AG04449 (cell line): ENCODE results near the gene TMEM150A.

Experiments
- CTCF ChIA-PET: fragments of 350-600 bp; formaldehyde crosslinking; extraction: SDS; loops from one replicate; lab custom pipeline; 2021; ENCODE audit warnings: antibody characterized with exemption; lab: Yijun Ruan, JAX
- POLR2A ChIA-PET: fragments of 400-600, 350-600 bp; formaldehyde crosslinking; extraction: SDS; loops from one replicate; lab custom pipeline; 2020; ENCODE audit warnings: antibody characterized with exemption, inconsistent platforms; lab: Yijun Ruan, JAX
- DNase-seq: peaks from one replicate; pipeline ENCODE4 v3.0.0-alpha.2; 2010; ENCODE audit warnings: low read depth, low spot score
- H3K4me3 ChIP-seq: 2 replicates; pipeline ENCODE4 v1.5.1; 2011; ENCODE audit warnings: low read depth, mild to moderate bottlenecking, control low read depth, low read length
- TF ChIP-seq, protein P1 (sequence below): IDR thresholded peaks from one replicate; pipeline ENCODE4 v1.5.1; 2011; ENCODE audit warnings: mild to moderate bottlenecking, moderate library complexity, low read length, control low read depth, inconsistent platforms; ENCODE audit not compliant: insufficient read depth; ENCODE audit errors: missing control alignments

TMEM150A gene

GRCh38 chr2:85549095-85549494 is 53.4 kb downstream of the TMEM150A start:
- no peak for DNase-seq
- TF ChIP-seq, protein P1, sequence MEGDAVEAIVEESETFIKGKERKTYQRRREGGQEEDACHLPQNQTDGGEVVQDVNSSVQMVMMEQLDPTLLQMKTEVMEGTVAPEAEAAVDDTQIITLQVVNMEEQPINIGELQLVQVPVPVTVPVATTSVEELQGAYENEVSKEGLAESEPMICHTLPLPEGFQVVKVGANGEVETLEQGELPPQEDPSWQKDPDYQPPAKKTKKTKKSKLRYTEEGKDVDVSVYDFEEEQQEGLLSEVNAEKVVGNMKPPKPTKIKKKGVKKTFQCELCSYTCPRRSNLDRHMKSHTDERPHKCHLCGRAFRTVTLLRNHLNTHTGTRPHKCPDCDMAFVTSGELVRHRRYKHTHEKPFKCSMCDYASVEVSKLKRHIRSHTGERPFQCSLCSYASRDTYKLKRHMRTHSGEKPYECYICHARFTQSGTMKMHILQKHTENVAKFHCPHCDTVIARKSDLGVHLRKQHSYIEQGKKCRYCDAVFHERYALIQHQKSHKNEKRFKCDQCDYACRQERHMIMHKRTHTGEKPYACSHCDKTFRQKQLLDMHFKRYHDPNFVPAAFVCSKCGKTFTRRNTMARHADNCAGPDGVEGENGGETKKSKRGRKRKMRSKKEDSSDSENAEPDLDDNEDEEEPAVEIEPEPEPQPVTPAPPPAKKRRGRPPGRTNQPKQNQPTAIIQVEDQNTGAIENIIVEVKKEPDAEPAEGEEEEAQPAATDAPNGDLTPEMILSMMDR, result no peak
- CTCF ChIA-PET, result interaction anchor here (1.1 to 30.0 kb wide), 6 partner anchors 9 to 249 kb away, joined by 3 to 922 read pairs (median 31); partner anchors contain the start of genes GGCX, MAT2A, SH2D6 and TGOLN2
- H3K4me3 ChIP-seq, result no peak overlapping the region
- POLR2A ChIA-PET, result interaction anchor here (0.5 to 4.3 kb wide), 10 partner anchors 9 to 221 kb away, joined by 3 to 98 read pairs (median 5); partner anchors contain the start of genes ELMOD3, GGCX, MAT2A and RETSAT

DNA sequence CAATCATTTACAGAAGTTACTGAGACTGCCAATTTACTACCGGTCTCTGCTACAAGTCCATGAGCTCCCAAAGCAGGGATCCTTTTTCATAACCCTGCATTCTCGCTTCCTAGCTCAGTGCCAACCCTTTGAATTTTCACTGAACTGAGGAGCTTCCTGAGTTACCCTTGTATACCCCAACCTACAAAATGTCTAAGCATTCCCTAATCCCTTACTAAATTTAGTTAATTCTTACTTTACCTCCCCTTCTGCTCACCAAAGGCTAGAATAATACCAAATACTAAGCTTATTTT is 53.9 kb downstream of the TMEM150A start:
- H3K4me3 ChIP-seq, result no peak overlapping the region
- DNase-seq, result no peak
- ChIA-PET POLR2A (interaction anchor here (0.5 to 4.3 kb wide), 7 partner anchors 8 to 221 kb away, joined by 3 to 98 read pairs (median 5); partner anchors contain the start of genes ELMOD3, GGCX, MAT2A and RETSAT), CTCF (interaction anchor here (0.8 to 30.0 kb wide), 5 partner anchors 8 to 116 kb away, joined by 3 to 922 read pairs (median 47); partner anchors contain the start of genes GGCX, MAT2A and SH2D6)
- TF ChIP-seq, protein P1, result no peak
